SK-N-SH (cell line): Measurements from ENCODE around the gene STRIP2.

Experiments used
- EP300 ChIP-seq, 2 experiments: IDR thresholded peaks; 2 replicates each; pipeline versions ENCODE4 v1.4.0 to v1.6.1; 2012; ENCODE audit warnings: borderline replicate concordance in 1 of 2, low read depth in 1 of 2, low read length in 1 of 2
- GABPA ChIP-seq: IDR thresholded peaks from 2 replicates; pipeline ENCODE4 v1.4.0; 2012; ENCODE audit warnings: low read depth, mild to moderate bottlenecking
- POLR2AphosphoS5 ChIP-seq: IDR thresholded peaks from 2 replicates; pipeline ENCODE4 v1.6.1; 2012; ENCODE audit warnings: low read depth, low read length
- RCOR1 ChIP-seq: fragments of 150-350 bp; IDR thresholded peaks from 2 replicates; pipeline ENCODE4 v1.6.1; 2017; ENCODE audit warnings: antibody characterized with exemption, low read length
- TF ChIP-seq, protein P1 (sequence below): fragments of 200-600 bp; sonication (generic); IDR thresholded peaks from 2 replicates; pipeline ENCODE4 v1.6.1; 2017; ENCODE audit warnings: antibody characterized with exemption, mild to moderate bottlenecking, moderate library complexity

DNA sequence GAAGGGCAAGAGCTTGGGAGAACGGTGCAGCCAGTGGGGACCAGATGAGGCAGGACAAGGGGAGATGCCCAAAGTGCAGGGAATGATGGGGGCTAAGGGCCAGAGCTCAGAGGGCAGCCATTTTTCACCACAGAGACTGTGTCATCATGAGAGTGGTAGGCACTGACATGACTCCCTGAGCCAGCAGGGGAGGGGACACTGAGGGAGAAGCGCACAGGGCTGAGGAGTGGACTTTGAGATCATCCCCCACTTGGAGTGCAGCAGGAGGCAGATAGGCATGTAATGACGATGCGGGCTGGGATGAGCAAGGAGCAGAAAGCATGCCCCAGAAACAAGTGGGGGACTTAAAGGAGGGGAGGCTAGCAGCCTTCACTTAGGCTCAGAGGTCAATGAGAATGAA is 62.9 kb downstream of the STRIP2 start:
- TF ChIP-seq RCOR1 (no peak), POLR2AphosphoS5 (no peak), GABPA (no peak), EP300 (IDR thresholded peaks at IDR 0.05; ENCODE audit: borderline replicate concordance in 1 of 2, low read depth in 1 of 2, low read length in 1 of 2) (no peak)
- TF ChIP-seq, protein P1, sequence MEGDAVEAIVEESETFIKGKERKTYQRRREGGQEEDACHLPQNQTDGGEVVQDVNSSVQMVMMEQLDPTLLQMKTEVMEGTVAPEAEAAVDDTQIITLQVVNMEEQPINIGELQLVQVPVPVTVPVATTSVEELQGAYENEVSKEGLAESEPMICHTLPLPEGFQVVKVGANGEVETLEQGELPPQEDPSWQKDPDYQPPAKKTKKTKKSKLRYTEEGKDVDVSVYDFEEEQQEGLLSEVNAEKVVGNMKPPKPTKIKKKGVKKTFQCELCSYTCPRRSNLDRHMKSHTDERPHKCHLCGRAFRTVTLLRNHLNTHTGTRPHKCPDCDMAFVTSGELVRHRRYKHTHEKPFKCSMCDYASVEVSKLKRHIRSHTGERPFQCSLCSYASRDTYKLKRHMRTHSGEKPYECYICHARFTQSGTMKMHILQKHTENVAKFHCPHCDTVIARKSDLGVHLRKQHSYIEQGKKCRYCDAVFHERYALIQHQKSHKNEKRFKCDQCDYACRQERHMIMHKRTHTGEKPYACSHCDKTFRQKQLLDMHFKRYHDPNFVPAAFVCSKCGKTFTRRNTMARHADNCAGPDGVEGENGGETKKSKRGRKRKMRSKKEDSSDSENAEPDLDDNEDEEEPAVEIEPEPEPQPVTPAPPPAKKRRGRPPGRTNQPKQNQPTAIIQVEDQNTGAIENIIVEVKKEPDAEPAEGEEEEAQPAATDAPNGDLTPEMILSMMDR: no peak
